ENCODE measurements around the gene ARHGEF40.
A peak's percentile ranks its signal among the peaks of the same experiment; 100 is the strongest.

ARHGEF40 gene

DNA sequence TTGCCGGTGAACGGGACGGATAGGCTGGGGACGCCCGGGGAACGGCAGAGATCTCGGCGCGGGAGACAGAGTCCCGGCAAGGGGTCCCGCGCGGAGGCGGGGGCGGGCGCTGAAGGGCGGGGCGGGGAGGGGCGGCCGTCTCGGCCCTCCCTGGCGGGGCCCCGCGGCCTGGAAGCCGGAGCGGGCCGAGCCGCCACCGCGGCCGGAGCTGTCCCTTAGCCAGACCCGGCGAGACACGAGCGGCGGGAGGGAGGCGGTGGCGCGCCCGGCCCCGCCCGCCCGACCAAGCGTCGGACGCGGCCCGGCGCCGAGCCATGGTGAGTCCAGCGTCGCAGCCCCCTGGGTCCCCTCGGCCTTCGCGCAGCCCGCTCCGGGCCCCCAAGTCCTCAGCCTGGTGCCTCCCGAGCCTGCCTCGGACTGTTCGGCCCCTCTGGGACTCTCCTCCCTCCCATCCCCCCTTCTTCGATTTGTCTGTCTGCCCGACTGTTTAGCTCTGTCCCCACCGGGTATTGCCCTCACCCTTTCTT is at the start of gene ARHGEF40:
Gene ARHGEF40 (plus strand): TSS at position 222 of the 527 bp plus-strand sequence. CDS start 93 bp downstream, at position 315.
- Mint-ChIP-seq H3K4me3 (peak within 1 kb of the TSS; percentile 77), H3K36me3 (ENCODE audit: low read depth) (no peaks in the 10 kb centered on the region), H3K4me1 (ENCODE audit: low read depth) (peaks cover 22% of the 10 kb centered on the region), H3K9me3 (no peaks in the 10 kb centered on the region), H3K27ac (no peak within 1 kb of the TSS), H3K27me3 (ENCODE audit: low read depth) (peaks cover 77% of the 10 kb centered on the region)
- DNase-seq (ENCODE audit: low spot score) = no peak

- Mint-ChIP-seq H3K36me3 (ENCODE audit: low read depth) (no peaks in the 10 kb centered on the region), H3K9me3 (no peaks in the 10 kb centered on the region), H3K27ac (no peak overlapping the region), H3K4me3 (no peak overlapping the region), H3K27me3 (ENCODE audit: low read depth) (peaks cover 30% of the 10 kb centered on the region), H3K4me1 (ENCODE audit: low read depth) (peaks cover 7% of the 10 kb centered on the region)
- DNase-seq (ENCODE audit: low spot score) = no peak
These were observed 49.0 kb upstream of the ARHGEF40 start for GRCh38 chr14:21020977-21021545.

- H3K36me3 Mint-ChIP-seq (ENCODE audit: low read depth) = no peaks in the 10 kb centered on the region
- H3K27ac Mint-ChIP-seq = no peak overlapping the region
- H3K4me1 Mint-ChIP-seq (ENCODE audit: low read depth) = peaks cover 7% of the 10 kb centered on the region
- H3K9me3 Mint-ChIP-seq = no peaks in the 10 kb centered on the region
- H3K4me3 Mint-ChIP-seq = peak overlapping the region; percentile 0
- no peak for DNase-seq (ENCODE audit: low spot score)
- peaks cover 39% of the 10 kb centered on the region for H3K27me3 Mint-ChIP-seq (ENCODE audit: low read depth)
These were observed 47.4 kb upstream of the ARHGEF40 start for GRCh38 chr14:21022686-21023085.

DNA sequence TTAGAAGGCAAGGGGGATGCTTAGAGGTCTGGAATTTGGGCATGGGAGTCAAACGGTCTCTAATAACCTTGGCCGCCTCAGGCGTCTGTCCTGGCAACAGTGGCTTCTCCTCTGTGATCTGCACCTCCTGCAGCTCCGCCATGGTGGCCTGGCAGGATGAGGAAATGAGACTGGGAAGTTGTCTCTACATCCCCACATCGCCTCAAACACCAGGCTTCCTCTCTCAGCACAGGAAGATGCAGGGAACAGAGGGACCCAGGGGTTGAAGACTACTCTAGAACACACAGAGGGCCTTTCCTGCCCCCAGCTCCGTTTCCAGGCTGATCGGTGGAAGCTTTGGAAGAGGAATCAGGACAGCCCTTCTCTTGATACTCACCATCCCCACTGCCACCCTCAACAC is 46.9 kb upstream of the ARHGEF40 start:
- no peak overlapping the region for H3K4me3 Mint-ChIP-seq

GRCh38 chr14:21023817-21024584 is 46.1 kb upstream of the ARHGEF40 start:
- no peak for DNase-seq (ENCODE audit: low spot score)
- H3K36me3 Mint-ChIP-seq (ENCODE audit: low read depth) = no peaks in the 10 kb centered on the region
- H3K27me3 Mint-ChIP-seq (ENCODE audit: low read depth) = peaks cover 39% of the 10 kb centered on the region
- H3K4me3 Mint-ChIP-seq = peak overlapping the region; percentile 71
- H3K27ac Mint-ChIP-seq = no peak overlapping the region
- H3K9me3 Mint-ChIP-seq = no peaks in the 10 kb centered on the region
- peaks cover 7% of the 10 kb centered on the region for H3K4me1 Mint-ChIP-seq (ENCODE audit: low read depth)

More for the DNA sequence above, 46.9 kb upstream of the ARHGEF40 start:
- H3K27ac Mint-ChIP-seq = no peak overlapping the region
- H3K4me1 Mint-ChIP-seq (ENCODE audit: low read depth) = peaks cover 7% of the 10 kb centered on the region
- H3K36me3 Mint-ChIP-seq (ENCODE audit: low read depth) = no peaks in the 10 kb centered on the region
- no peak for DNase-seq (ENCODE audit: low spot score)
- H3K9me3 Mint-ChIP-seq = no peaks in the 10 kb centered on the region
- peaks cover 39% of the 10 kb centered on the region for H3K27me3 Mint-ChIP-seq (ENCODE audit: low read depth)

GRCh38 chr14:21024585-21025370 is 45.3 kb upstream of the ARHGEF40 start, which contains the start of gene NDRG2:
Gene NDRG2, minus strand, starts transcription at chr14:21025061. Its CDS starts 1,746 bp downstream, at chr14:21023315.
- H3K4me1 Mint-ChIP-seq (ENCODE audit: low read depth) = peaks cover 7% of the 10 kb centered on the region
- H3K27me3 Mint-ChIP-seq (ENCODE audit: low read depth) = peaks cover 39% of the 10 kb centered on the region
- no peaks in the 10 kb centered on the region for H3K9me3 Mint-ChIP-seq
- H3K4me3 Mint-ChIP-seq = peak within 1 kb of the TSS; percentile 80
- DNase-seq (ENCODE audit: low spot score) = peak; percentile 40
- no peak within 1 kb of the TSS for H3K27ac Mint-ChIP-seq
- no peaks in the 10 kb centered on the region for H3K36me3 Mint-ChIP-seq (ENCODE audit: low read depth)

DNA sequence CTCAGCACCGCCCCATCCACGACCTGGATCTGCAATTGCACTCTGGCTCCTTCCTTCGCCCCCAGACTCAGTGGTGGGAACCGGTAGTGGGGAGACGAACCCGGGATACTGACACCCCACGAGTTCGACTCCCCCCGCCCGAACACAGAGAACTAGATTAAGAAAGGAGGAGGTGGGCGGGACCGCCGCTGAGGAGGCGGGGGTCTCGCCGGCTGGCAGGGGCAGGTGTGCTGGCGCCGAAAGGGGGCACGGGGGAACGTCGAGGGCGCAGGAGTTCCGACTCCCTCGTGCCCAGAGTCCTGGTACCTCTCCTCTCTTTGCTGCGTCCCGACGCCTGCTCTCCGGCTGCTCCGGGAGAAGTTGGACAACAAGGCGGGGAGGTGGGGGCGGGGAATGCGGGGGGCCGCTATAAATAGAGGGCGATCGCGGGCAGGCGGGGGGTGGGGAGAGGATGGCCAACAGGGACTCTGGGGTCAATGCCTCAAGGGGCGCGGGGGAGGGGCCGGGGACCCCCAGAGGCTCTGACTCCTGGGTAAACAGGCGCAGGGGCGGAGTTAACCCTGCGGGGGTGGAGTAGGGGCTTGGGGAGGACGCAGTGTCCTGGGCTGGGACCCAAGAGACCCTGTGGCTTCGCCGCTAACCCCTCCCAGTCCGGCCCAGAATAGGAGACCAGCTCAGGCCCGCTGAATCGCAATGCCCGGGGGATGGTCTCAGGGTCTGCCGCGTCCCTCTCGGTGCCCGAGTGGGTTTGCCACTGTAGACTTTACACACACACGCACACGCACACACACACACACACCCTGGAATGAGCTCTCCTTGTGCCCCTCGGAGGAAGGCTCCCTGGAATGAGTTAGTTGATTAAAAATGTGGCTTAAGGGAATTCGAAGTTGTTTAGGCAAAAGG is 44.5 kb upstream of the ARHGEF40 start:
- peak overlapping the region; percentile 80 for H3K4me3 Mint-ChIP-seq
- DNase-seq (ENCODE audit: low spot score) = no peak
- H3K4me1 Mint-ChIP-seq (ENCODE audit: low read depth) = peaks cover 7% of the 10 kb centered on the region
- H3K27me3 Mint-ChIP-seq (ENCODE audit: low read depth) = peaks cover 42% of the 10 kb centered on the region
- no peaks in the 10 kb centered on the region for H3K36me3 Mint-ChIP-seq (ENCODE audit: low read depth)
- no peak overlapping the region for H3K27ac Mint-ChIP-seq
- H3K9me3 Mint-ChIP-seq = no peaks in the 10 kb centered on the region

DNA sequence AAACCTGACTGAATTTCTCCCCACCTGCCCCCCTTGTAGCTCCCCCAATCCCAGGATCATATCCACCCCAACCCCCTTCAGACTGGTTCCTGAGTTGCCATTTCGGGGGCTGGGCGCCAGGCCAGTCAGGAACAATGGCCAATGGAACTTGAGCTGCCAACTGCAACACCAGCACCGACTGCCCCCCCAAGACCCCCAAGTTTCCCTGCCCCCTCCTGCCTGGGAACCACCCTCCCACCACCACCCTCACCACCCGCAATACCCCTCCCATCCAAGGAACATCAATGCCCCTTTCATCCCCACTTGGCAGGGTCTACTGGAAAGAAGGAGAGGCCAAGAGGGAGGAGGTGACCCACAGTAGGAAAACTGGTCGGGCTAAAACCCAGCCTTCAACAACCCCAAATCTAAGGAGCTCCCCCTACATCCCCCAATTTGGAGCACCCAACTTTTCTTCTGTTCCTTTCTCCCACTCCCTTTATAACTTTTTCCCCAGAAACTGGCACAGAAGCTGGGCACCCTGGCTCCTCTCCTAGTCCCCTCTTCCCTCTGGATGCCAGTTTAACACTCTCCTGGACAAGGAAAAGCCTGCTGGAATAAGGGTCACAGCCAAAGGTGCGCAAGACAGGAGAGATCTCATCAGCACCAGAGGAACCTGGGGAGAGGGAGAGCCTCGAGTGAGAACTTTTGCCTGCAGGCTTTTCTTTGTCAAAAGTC is 43.7 kb upstream of the ARHGEF40 start:
- H3K27me3 Mint-ChIP-seq (ENCODE audit: low read depth) = peaks cover 42% of the 10 kb centered on the region
- H3K36me3 Mint-ChIP-seq (ENCODE audit: low read depth) = no peaks in the 10 kb centered on the region
- no peak overlapping the region for H3K4me3 Mint-ChIP-seq
- H3K27ac Mint-ChIP-seq = no peak overlapping the region
- H3K4me1 Mint-ChIP-seq (ENCODE audit: low read depth) = peaks cover 7% of the 10 kb centered on the region
- H3K9me3 Mint-ChIP-seq = no peaks in the 10 kb centered on the region
- DNase-seq (ENCODE audit: low spot score) = no peak

DNA sequence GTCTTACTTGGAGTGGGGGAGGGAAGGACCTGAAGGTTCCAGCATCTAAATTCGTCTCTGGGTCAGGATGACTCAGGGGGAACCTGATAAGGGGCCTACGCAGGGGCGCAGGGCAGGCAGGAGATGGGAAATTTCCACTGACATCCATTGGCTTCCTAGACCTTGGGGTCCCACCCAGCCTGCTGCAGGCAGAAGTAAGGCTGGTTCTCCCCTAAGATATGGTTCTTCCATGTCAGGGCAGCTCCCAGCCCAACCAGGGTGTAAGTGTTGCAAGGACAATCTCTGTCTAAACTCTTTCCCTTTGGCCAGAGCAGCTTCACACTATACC is 43.2 kb upstream of the ARHGEF40 start:
- H3K4me1 Mint-ChIP-seq (ENCODE audit: low read depth) = peaks cover 7% of the 10 kb centered on the region
- DNase-seq (ENCODE audit: low spot score) = no peak
- no peak overlapping the region for H3K4me3 Mint-ChIP-seq
- H3K27ac Mint-ChIP-seq = no peak overlapping the region
- no peaks in the 10 kb centered on the region for H3K36me3 Mint-ChIP-seq (ENCODE audit: low read depth)
- no peaks in the 10 kb centered on the region for H3K9me3 Mint-ChIP-seq
- H3K27me3 Mint-ChIP-seq (ENCODE audit: low read depth) = peaks cover 44% of the 10 kb centered on the region

GRCh38 chr14:21029917-21030316 is 40.2 kb upstream of the ARHGEF40 start, which contains the start of gene TPPP2:
Gene TPPP2, plus strand, starts transcription at chr14:21030217. Its CDS starts 365 bp downstream, at chr14:21030582.
- DNase-seq (ENCODE audit: low spot score) = no peak
- Mint-ChIP-seq H3K9me3 (no peaks in the 10 kb centered on the region), H3K27me3 (ENCODE audit: low read depth) (peaks cover 32% of the 10 kb centered on the region), H3K27ac (no peak within 1 kb of the TSS), H3K4me1 (ENCODE audit: low read depth) (no peaks in the 10 kb centered on the region), H3K4me3 (no peak within 1 kb of the TSS), H3K36me3 (ENCODE audit: low read depth) (no peaks in the 10 kb centered on the region)

- Mint-ChIP-seq H3K27me3 (ENCODE audit: low read depth) (peaks cover 30% of the 10 kb centered on the region), H3K4me1 (ENCODE audit: low read depth) (no peaks in the 10 kb centered on the region), H3K36me3 (ENCODE audit: low read depth) (no peaks in the 10 kb centered on the region), H3K27ac (no peak overlapping the region), H3K4me3 (no peak overlapping the region), H3K9me3 (no peaks in the 10 kb centered on the region)
- DNase-seq (ENCODE audit: low spot score) = no peak
These were observed 39.6 kb upstream of the ARHGEF40 start for GRCh38 chr14:21030531-21030930.

GRCh38 chr14:21032326-21033132 is 37.6 kb upstream of the ARHGEF40 start:
- DNase-seq (ENCODE audit: low spot score) = no peak
- H3K9me3 Mint-ChIP-seq = no peaks in the 10 kb centered on the region
- no peak overlapping the region for H3K27ac Mint-ChIP-seq
- H3K36me3 Mint-ChIP-seq (ENCODE audit: low read depth) = no peaks in the 10 kb centered on the region
- no peak overlapping the region for H3K4me3 Mint-ChIP-seq
- H3K27me3 Mint-ChIP-seq (ENCODE audit: low read depth) = peaks cover 21% of the 10 kb centered on the region
- no peaks in the 10 kb centered on the region for H3K4me1 Mint-ChIP-seq (ENCODE audit: low read depth)
